ENCODE measurements around the gene INHBC. TPM values are rescaled to one million over a fixed set of nuclear protein-coding genes. Genes with fewer than 3 reads are reported as not detected.

Gene INHBC
- total and polyA plus RNA-seq, 8 donors = 0.37 TPM; not detected in 7

DNA sequence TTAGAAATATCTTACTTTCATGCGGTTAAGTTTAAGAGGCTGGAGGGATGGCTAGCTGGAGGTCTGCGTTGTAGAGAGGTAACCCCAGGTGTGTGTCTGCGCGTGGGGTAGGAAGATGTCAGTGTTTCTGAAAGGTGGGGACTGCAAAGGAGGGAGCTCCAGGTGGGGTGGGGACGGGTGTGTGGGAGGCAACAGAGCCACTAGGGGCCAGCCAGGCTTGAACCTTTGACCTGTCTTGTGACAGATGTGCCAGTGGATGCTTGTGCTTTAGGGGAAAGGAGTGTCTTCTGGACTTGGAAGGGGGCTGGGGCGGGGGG, 25.8 kb downstream of the INHBC start:
- 1 to 6% (median 2%) methylated on average over 5 to 6 of the region's 6 CpGs for WGBS, 5 donors
- no peak for DNase-seq
- H3K9me3 ChIP-seq = no peaks in the 10 kb centered on the region
- H3K27me3 ChIP-seq = peaks cover 0 to 41% (median 13%) of the 10 kb centered on the region in 3 donors
- peaks cover 30 to 53% (median 43%) of the 10 kb centered on the region in 4 donors for H3K4me1 ChIP-seq
- no peaks in the 10 kb centered on the region for H3K36me3 ChIP-seq
- intact Hi-C loops (cut with DNase I; ENCODE audit: low total_unique reads) = no loop called here
- no peak for TF ChIP-seq POLR2AphosphoS5 (IDR thresholded peaks at IDR 0.05)
- TF ChIP-seq, protein P1, sequence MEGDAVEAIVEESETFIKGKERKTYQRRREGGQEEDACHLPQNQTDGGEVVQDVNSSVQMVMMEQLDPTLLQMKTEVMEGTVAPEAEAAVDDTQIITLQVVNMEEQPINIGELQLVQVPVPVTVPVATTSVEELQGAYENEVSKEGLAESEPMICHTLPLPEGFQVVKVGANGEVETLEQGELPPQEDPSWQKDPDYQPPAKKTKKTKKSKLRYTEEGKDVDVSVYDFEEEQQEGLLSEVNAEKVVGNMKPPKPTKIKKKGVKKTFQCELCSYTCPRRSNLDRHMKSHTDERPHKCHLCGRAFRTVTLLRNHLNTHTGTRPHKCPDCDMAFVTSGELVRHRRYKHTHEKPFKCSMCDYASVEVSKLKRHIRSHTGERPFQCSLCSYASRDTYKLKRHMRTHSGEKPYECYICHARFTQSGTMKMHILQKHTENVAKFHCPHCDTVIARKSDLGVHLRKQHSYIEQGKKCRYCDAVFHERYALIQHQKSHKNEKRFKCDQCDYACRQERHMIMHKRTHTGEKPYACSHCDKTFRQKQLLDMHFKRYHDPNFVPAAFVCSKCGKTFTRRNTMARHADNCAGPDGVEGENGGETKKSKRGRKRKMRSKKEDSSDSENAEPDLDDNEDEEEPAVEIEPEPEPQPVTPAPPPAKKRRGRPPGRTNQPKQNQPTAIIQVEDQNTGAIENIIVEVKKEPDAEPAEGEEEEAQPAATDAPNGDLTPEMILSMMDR (IDR thresholded peaks at IDR 0.05) = no peak
- no peak for TF ChIP-seq POLR2A (IDR thresholded peaks at IDR 0.05)
- TF ChIP-seq EP300 (IDR thresholded peaks at IDR 0.05) = no peak
- peak overlapping the region; percentile 55 to 69 (median 61) for H3K4me3 ChIP-seq
- H3K27ac ChIP-seq = peak overlapping the region in 4 of 5 donors; percentile 20 to 81 (median 79)

DNA sequence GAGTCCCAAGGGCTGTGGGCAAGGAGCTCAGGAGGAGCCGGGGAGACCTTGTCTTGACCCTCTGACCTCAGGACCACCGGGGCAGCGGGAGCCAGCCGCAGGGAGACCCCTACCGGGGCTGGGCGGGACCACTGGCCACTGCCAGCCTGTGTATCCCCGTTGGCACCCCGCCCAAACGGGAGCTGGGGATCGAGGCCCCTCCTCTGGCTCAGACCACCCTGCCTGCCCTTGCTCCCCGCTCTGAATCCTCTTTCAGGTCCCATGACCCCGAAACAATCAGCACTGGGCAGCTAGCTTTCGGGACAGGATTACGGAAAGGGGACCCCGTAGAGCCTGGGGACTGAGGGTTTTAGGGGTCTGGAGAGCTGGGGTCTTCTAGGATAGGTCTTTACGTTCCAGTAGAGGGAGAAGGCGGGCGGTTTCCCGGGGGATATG, 26.3 kb downstream of the INHBC start:
- peak in 1 of 2 donors; percentile 63 for DNase-seq
- H3K36me3 ChIP-seq = no peaks in the 10 kb centered on the region
- no peaks in the 10 kb centered on the region for H3K9me3 ChIP-seq
- no peak for TF ChIP-seq EP300 (IDR thresholded peaks at IDR 0.05)
- TF ChIP-seq POLR2A (IDR thresholded peaks at IDR 0.05) = no peak
- TF ChIP-seq, protein P1 (IDR thresholded peaks at IDR 0.05) = no peak
- no peak for TF ChIP-seq POLR2AphosphoS5 (IDR thresholded peaks at IDR 0.05)
- peaks cover 0 to 36% (median 13%) of the 10 kb centered on the region in 3 donors for H3K27me3 ChIP-seq
- H3K27ac ChIP-seq = peak overlapping the region; percentile 20 to 81 (median 79)
- peaks cover 30 to 49% (median 42%) of the 10 kb centered on the region in 4 donors for H3K4me1 ChIP-seq
- intact Hi-C loops (cut with DNase I; ENCODE audit: low total_unique reads) = no loop called here
- peak overlapping the region; percentile 55 to 69 (median 61) for H3K4me3 ChIP-seq
- 1 to 4% (median 2%) methylated on average over 13 to 19 of the region's 19 CpGs for WGBS, 5 donors

DNA sequence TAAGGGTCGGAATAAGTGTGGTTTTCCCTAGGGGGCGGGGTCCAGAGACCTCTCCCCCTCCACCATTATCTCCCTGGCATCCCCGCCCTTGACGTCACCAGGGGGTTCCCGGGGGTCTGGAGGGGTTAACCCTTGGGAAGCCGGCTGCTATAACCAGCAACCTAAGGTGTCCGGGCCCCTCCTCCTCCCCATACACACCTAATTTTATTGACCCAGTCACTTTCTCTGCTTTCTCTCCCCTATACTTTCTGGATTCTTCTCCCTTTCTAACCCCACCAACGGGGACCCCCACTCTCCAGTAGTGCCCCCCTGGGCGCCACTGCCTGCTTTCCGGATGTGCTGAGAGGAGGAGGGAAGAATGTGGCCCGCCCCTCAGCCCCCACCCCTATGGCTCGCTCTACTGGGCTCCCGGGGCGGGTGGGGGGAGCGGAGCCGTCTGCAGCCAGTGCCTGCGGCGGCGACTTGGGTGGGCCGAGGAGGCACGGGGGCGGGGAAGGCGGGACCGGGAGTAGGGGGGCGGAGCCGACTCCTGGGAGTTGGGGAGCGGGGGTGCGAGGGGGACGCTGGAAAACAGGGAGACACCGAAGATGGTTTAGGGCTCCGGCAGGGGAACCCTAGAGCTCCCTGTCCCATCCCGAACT, 26.8 kb downstream of the INHBC start:
- DNase-seq = peak; percentile 46 to 92
- no peaks in the 10 kb centered on the region for H3K9me3 ChIP-seq
- peaks cover 0 to 31% (median 13%) of the 10 kb centered on the region in 3 donors for H3K27me3 ChIP-seq
- H3K4me3 ChIP-seq = peak overlapping the region; percentile 55 to 69 (median 61)
- 0 to 1% (median 0%) methylated on average over 17 to 32 of the region's 32 CpGs for WGBS, 5 donors
- peak overlapping the region; percentile 48 to 81 (median 79) for H3K27ac ChIP-seq
- intact Hi-C loops (cut with DNase I; ENCODE audit: low total_unique reads) = no loop called here
- H3K36me3 ChIP-seq = no peaks in the 10 kb centered on the region
- peaks cover 30 to 44% (median 40%) of the 10 kb centered on the region in 4 donors for H3K4me1 ChIP-seq
- TF ChIP-seq EP300 (IDR thresholded peaks at IDR 0.05) (no peak), POLR2A (IDR thresholded peaks at IDR 0.05) (no peak), POLR2AphosphoS5 (IDR thresholded peaks at IDR 0.05) (no peak)
- TF ChIP-seq, protein P1 (IDR thresholded peaks at IDR 0.05) = no peak

DNA sequence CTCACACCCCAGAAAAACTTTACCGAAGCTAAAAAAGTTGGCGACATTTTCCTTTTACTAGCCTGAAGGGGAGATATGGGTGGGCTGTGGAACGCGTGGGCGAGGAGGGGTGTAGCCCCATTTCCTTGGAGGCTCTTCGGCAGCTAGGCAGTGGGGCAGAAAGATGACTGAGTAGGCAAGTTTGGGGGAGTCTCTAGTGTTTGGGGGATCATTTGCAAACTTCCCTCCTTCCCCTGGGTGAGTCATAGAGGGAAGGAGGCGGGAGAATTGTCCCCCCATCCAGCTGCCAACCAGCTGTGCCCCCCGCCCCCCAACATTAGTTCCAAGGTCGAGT, 27.3 kb downstream of the INHBC start:
- intact Hi-C loops (cut with DNase I; ENCODE audit: low total_unique reads) = no loop called here
- peaks cover 30 to 44% (median 40%) of the 10 kb centered on the region in 4 donors for H3K4me1 ChIP-seq
- no peaks in the 10 kb centered on the region for H3K36me3 ChIP-seq
- no peak for DNase-seq
- H3K4me3 ChIP-seq = peak overlapping the region; percentile 55 to 69 (median 61)
- no peaks in the 10 kb centered on the region for H3K9me3 ChIP-seq
- H3K27ac ChIP-seq = peak overlapping the region; percentile 48 to 81 (median 79)
- WGBS, 5 donors = 0% methylated on average over 8 to 9 of the region's 9 CpGs
- no peak for TF ChIP-seq EP300 (IDR thresholded peaks at IDR 0.05)
- TF ChIP-seq POLR2A (IDR thresholded peaks at IDR 0.05) = no peak
- peaks cover 0 to 29% (median 13%) of the 10 kb centered on the region in 3 donors for H3K27me3 ChIP-seq

All from stomach (tissue), 9 donors.